Upper lobe of left lung (tissue), 4 donors: ENCODE measurements around the gene YPEL2.

Experiments
- CTCF ChIP-seq, 6 experiments: fragments of 450-650 bp in 4 of 6; fragments of 200-600 bp in 2 of 6; sonication (generic) in 2 of 6; IDR thresholded peaks; one replicate each; pipeline ENCODE4 v1.5.1; 2016 to 2019; ENCODE audit warnings: antibody characterized with exemption in 6 of 6
- POLR2A ChIP-seq, 4 donors: fragments of 450-650 bp; IDR thresholded peaks; one replicate each; pipeline ENCODE4 v1.5.1; 2016 to 2017; ENCODE audit warnings: antibody characterized with exemption in 4 of 4, mild to moderate bottlenecking in 2 of 4

DNA sequence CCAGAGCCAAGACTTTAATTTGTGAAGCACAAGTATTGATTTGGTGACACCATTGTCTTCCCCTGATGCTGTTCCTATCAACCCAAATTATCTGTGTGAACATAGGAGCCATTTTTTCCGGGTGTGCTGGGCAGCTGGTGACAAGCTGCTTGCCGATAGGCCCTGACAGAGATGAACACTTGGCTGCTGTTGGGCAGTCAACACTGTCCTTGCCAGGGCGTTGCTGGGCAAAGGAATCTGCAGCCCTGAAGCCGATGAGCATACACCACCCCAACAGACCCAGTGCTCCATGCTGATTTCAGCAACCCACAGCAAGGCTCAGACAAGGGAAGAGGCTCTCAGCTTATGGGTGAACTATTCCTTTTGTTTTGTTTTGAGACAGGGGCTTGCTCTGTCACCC is 105.4 kb downstream of the YPEL2 start:
- no peak for TF ChIP-seq CTCF (IDR thresholded peaks at IDR 0.05)
- TF ChIP-seq POLR2A (IDR thresholded peaks at IDR 0.05), result no peak
